SK-N-SH (cell line): ENCODE results near the gene RASA3. TPM values are rescaled to one million over a fixed set of nuclear protein-coding genes. Genes with fewer than 3 reads are reported as not detected.

ENCODE experiments used
- CTCF ChIA-PET: fragments of 300-600, 350-600 bp; formaldehyde crosslinking; extraction: SDS; loops from one replicate; lab custom pipeline; 2021; lab: Yijun Ruan, JAX
- POLR2A ChIA-PET: fragments of 350-600 bp; sonication (Branson Sonifier 250); formaldehyde crosslinking; extraction: SDS; loops from one replicate; lab custom pipeline; 2020; ENCODE audit warnings: antibody characterized with exemption, inconsistent platforms; lab: Yijun Ruan, JAX
- DNase-seq: peaks from one replicate; pipeline ENCODE4 v3.0.0; 2012
- H2AFZ ChIP-seq: fragments of 200-600 bp; sonication (generic); 2 replicates; pipeline ENCODE4 v1.8.1; 2016; ENCODE audit warnings: antibody characterized with exemption, mild to moderate bottlenecking, low read depth
- H3F3A ChIP-seq: fragments of 200-600 bp; sonication (generic); replicated peaks from 2 replicates; pipeline ENCODE3; 2016; ENCODE audit warnings: antibody characterized with exemption, mild to moderate bottlenecking; ENCODE audit not compliant: insufficient read depth
- H3K27ac ChIP-seq, 2 experiments: fragments of 200-500 bp in 1 of 2; fragments of 200-600 bp in 1 of 2; sonication (Bioruptor generic) in 1 of 2; sonication (generic), shearing (Covaris generic) in 1 of 2; 2 replicates each; pipeline versions ENCODE4 v1.5.1 to v1.6.1; 2014 to 2016; ENCODE audit warnings: low read depth in 2 of 2, inconsistent platforms in 1 of 2, low read length in 1 of 2, mild to moderate bottlenecking in 1 of 2, mixed read lengths in 1 of 2
- H3K27me3 ChIP-seq: fragments of 200-600 bp; sonication (generic), shearing (Covaris generic); 2 replicates; pipeline ENCODE4 v1.6.1; 2016; ENCODE audit warnings: mixed run types; ENCODE audit not compliant: insufficient read depth
- H3K36me3 ChIP-seq, 2 experiments: fragments of 200-500 bp in 1 of 2; fragments of 200-600 bp in 1 of 2; sonication (Bioruptor generic) in 1 of 2; sonication (generic) in 1 of 2; replicated peaks in 1 of 2; 2 replicates each; pipeline versions ENCODE3 to v1.5.1; 2014 to 2016; ENCODE audit warnings: low read length in 1 of 2, mild to moderate bottlenecking in 1 of 2; ENCODE audit not compliant: insufficient read depth in 2 of 2, control insufficient read depth in 1 of 2
- H3K4me1 ChIP-seq, 2 experiments: fragments of 200-500 bp in 1 of 2; fragments of 200-600 bp in 1 of 2; sonication (Bioruptor generic) in 1 of 2; sonication (generic), shearing (Covaris generic) in 1 of 2; 2 replicates each; pipeline versions ENCODE4 v1.5.1 to v1.6.1; 2014 to 2016; ENCODE audit warnings: low read depth in 1 of 2, low read length in 1 of 2, mixed run types in 1 of 2; ENCODE audit not compliant: insufficient read depth in 2 of 2, control insufficient read depth in 1 of 2
- H3K4me2 ChIP-seq: fragments of 200-600 bp; sonication (generic), shearing (Covaris generic); 2 replicates; pipeline ENCODE4 v1.6.1; 2017; ENCODE audit warnings: mixed run types
- H3K4me3 ChIP-seq, 2 experiments: fragments of 200-500 bp in 1 of 2; fragments of 200-600 bp in 1 of 2; sonication (Bioruptor generic) in 1 of 2; sonication (generic), shearing (Covaris generic) in 1 of 2; 2 replicates each; pipeline versions ENCODE4 v1.5.1 to v1.8.1; 2014 to 2016; ENCODE audit warnings: low read depth in 2 of 2, inconsistent platforms in 1 of 2, low read length in 1 of 2, mild to moderate bottlenecking in 1 of 2, mixed read lengths in 1 of 2, moderate library complexity in 1 of 2
- H3K79me2 ChIP-seq: fragments of 200-600 bp; sonication (generic); 2 replicates; pipeline ENCODE4 v1.8.1; 2017; ENCODE audit warnings: mild to moderate bottlenecking; ENCODE audit not compliant: insufficient read depth
- H3K9ac ChIP-seq: fragments of 200-600 bp; sonication (generic); 2 replicates; pipeline ENCODE4 v1.6.1; 2017; ENCODE audit warnings: mixed run types
- H3K9me2 ChIP-seq: fragments of 200-600 bp; sonication (generic); 2 replicates; pipeline ENCODE4 v1.6.1; 2017; ENCODE audit warnings: mixed run types
- H3K9me3 ChIP-seq: fragments of 200-600 bp; sonication (generic); 2 replicates; pipeline ENCODE4 v1.6.1; 2017; ENCODE audit warnings: mixed run types, mild to moderate bottlenecking, moderate library complexity
- H4K20me1 ChIP-seq: fragments of 200-600 bp; sonication (generic); 2 replicates; pipeline ENCODE4 v1.6.1; 2017; ENCODE audit warnings: mild to moderate bottlenecking, mixed run types; ENCODE audit not compliant: insufficient read depth
- CTCF ChIP-seq: fragments of 200-600 bp; sonication (generic); IDR thresholded peaks from 2 replicates; pipeline ENCODE4 v1.6.1; 2017; ENCODE audit warnings: antibody characterized with exemption, mild to moderate bottlenecking, moderate library complexity
- EP300 ChIP-seq, 2 experiments: IDR thresholded peaks; 2 replicates each; pipeline versions ENCODE4 v1.4.0 to v1.6.1; 2012; ENCODE audit warnings: borderline replicate concordance in 1 of 2, low read depth in 1 of 2, low read length in 1 of 2
- EZH2phosphoT487 ChIP-seq: fragments of 200-600 bp; sonication (generic); IDR thresholded peaks from 2 replicates; pipeline ENCODE4 v1.6.1; 2017; ENCODE audit warnings: low read depth, mixed run types, mild to moderate bottlenecking, antibody characterized with exemption, moderate library complexity, borderline replicate concordance
- FOXJ3 ChIP-seq: sonication (generic); formaldehyde crosslinking; IDR thresholded peaks from 2 replicates; pipeline ENCODE4 v1.5.1; 2020; ENCODE audit warnings: mild to moderate bottlenecking, missing genetic modification reagents
- FOXM1 ChIP-seq: IDR thresholded peaks from 2 replicates; pipeline ENCODE4 v1.4.0; 2012; ENCODE audit warnings: low read depth, mild to moderate bottlenecking
- GATA2 ChIP-seq: sonication (generic); formaldehyde crosslinking; IDR thresholded peaks from 2 replicates; pipeline ENCODE4 v1.5.0; 2020; ENCODE audit warnings: mild to moderate bottlenecking, missing genetic modification reagents
- RAD21 ChIP-seq: IDR thresholded peaks from 2 replicates; pipeline ENCODE4 v1.6.1; 2012; ENCODE audit warnings: mild to moderate bottlenecking, low read length
- SIN3A ChIP-seq: IDR thresholded peaks from 2 replicates; pipeline ENCODE4 v1.6.1; 2012; ENCODE audit warnings: low read depth, mild to moderate bottlenecking, low read length, moderate library complexity, borderline replicate concordance
- TCF12 ChIP-seq: IDR thresholded peaks from 2 replicates; pipeline ENCODE4 v1.4.0; 2012
- TEAD4 ChIP-seq: IDR thresholded peaks from 2 replicates; pipeline ENCODE4 v1.4.0; 2012; ENCODE audit warnings: mild to moderate bottlenecking, borderline replicate concordance; ENCODE audit not compliant: insufficient read depth
- USF2 ChIP-seq: fragments of 150-350 bp; IDR thresholded peaks from 2 replicates; pipeline ENCODE4 v1.6.1; 2017; ENCODE audit warnings: antibody characterized with exemption, low read length, low read depth, borderline replicate concordance
- WGBS: methylation state at CpG from one replicate; pipeline ENCODE4 v1.1.6; 2017; ENCODE audit warnings: low lambda C conversion rate; 5-methylcytosine and 5-hydroxymethylcytosine counted together
- polyA plus RNA-seq, 3 experiments: library from polyadenylated mRNA; depleted of rRNA; stranded (reverse); fragments of >200 nt; gene quantifications; 2 replicates each; pipeline ENCODE4 v1.2.3, GENCODE V29; 2012

RASA3 gene
- polyA plus RNA-seq, 1 of the 3 experiments (the other 2 are of a cell fraction): 25.1 TPM

GRCh38 chr13:114035583-114036531 is 96.6 kb downstream of the RASA3 start:
- H3K4me2 ChIP-seq: no peak overlapping the region
- H3K9me3 ChIP-seq: no peaks in the 10 kb centered on the region
- H3K79me2 ChIP-seq: peaks cover 79% of the 10 kb centered on the region
- H3K4me1 ChIP-seq: peaks cover 0 to 3% of the 10 kb centered on the region in 2 experiments; a peak in 2 of 4 replicates
- no peak overlapping the region for H3K4me3 ChIP-seq
- no peak overlapping the region for H3K9ac ChIP-seq
- no peak for DNase-seq
- no peak for TF ChIP-seq GATA2 (CRISPR knock-in tag)
- TF ChIP-seq RAD21: no peak
- TF ChIP-seq EP300 (IDR thresholded peaks at IDR 0.05; ENCODE audit: borderline replicate concordance in 1 of 2, low read depth in 1 of 2, low read length in 1 of 2): no peak
- no peak for TF ChIP-seq FOXM1
- no peak for TF ChIP-seq EZH2phosphoT487
- ChIA-PET CTCF (no interaction called here), POLR2A (no interaction called here)
- H3K27ac ChIP-seq: no peak overlapping the region
- no peaks in the 10 kb centered on the region for H3K27me3 ChIP-seq
- H2AFZ ChIP-seq: no peak overlapping the region
- no peaks in the 10 kb centered on the region for H3K9me2 ChIP-seq
- H3K36me3 ChIP-seq: peaks cover 3 to 5% of the 10 kb centered on the region in 2 experiments
- peaks cover 47% of the 10 kb centered on the region for H4K20me1 ChIP-seq
- peaks cover 5% of the 10 kb centered on the region for H3F3A ChIP-seq
- WGBS: 88% methylated on average over 35 of the region's 40 CpGs

- WGBS: 96% methylated on average over 9 of the region's 10 CpGs
- H3F3A ChIP-seq: peaks cover 5% of the 10 kb centered on the region
- no peaks in the 10 kb centered on the region for H3K9me3 ChIP-seq
- peaks cover 0 to 3% of the 10 kb centered on the region in 2 experiments; a peak in 2 of 4 replicates for H3K4me1 ChIP-seq
- peaks cover 3 to 5% of the 10 kb centered on the region in 2 experiments for H3K36me3 ChIP-seq
- H2AFZ ChIP-seq: no peak overlapping the region
- no peak overlapping the region for H3K4me3 ChIP-seq
- H4K20me1 ChIP-seq: peaks cover 48% of the 10 kb centered on the region
- no peak for TF ChIP-seq CTCF
- TF ChIP-seq GATA2 (CRISPR knock-in tag): no peak
- TF ChIP-seq FOXJ3 (CRISPR knock-in tag): no peak
- TF ChIP-seq, all 33 proteins: peak for 0
- POLR2A ChIA-PET: no interaction called here
- no peak overlapping the region for H3K27ac ChIP-seq
- no peaks in the 10 kb centered on the region for H3K9me2 ChIP-seq
- CTCF ChIA-PET: no interaction called here
- H3K4me2 ChIP-seq: no peak overlapping the region
- no peak overlapping the region for H3K9ac ChIP-seq
- H3K27me3 ChIP-seq: no peaks in the 10 kb centered on the region
- no peak for DNase-seq
- peaks cover 79% of the 10 kb centered on the region for H3K79me2 ChIP-seq
Measured at GRCh38 chr13:114035186-114035582, 97.2 kb downstream of the RASA3 start.

GRCh38 chr13:114034481-114034891 is 97.9 kb downstream of the RASA3 start:
- Histone ChIP-seq H3K9ac (no peak overlapping the region), H4K20me1 (peaks cover 45% of the 10 kb centered on the region), H2AFZ (no peak overlapping the region), H3K9me2 (no peaks in the 10 kb centered on the region), H3K27ac (no peak overlapping the region), H3K36me3 (peaks cover 3 to 7% of the 10 kb centered on the region in 2 experiments), H3F3A (peaks cover 5% of the 10 kb centered on the region), H3K27me3 (no peaks in the 10 kb centered on the region), H3K79me2 (peaks cover 74% of the 10 kb centered on the region), H3K9me3 (no peaks in the 10 kb centered on the region), H3K4me2 (no peak overlapping the region), H3K4me3 (no peak overlapping the region), H3K4me1 (peaks cover 0 to 3% of the 10 kb centered on the region in 2 experiments; a peak in 2 of 4 replicates)
- WGBS: 91% methylated on average over 8 of the region's 9 CpGs
- CTCF ChIA-PET: no interaction called here
- POLR2A ChIA-PET: no interaction called here
- no peak for DNase-seq
- no peak for TF ChIP-seq USF2
- no peak for TF ChIP-seq CTCF
- no peak for TF ChIP-seq SIN3A
- TF ChIP-seq TEAD4: no peak
- TF ChIP-seq TCF12: no peak
